B cell (primary cell): ENCODE measurements around the gene GNGT1. TPM values are rescaled to one million over a fixed set of nuclear protein-coding genes. Genes with fewer than 3 reads are reported as not detected.

Experiments used
- ATAC-seq: fragments of 200-7000 bp; cut with Tn5 transposase; one replicate; pipeline ENCODE4 v1.10.0; 2021; ENCODE audit warnings: low read depth, mild to moderate bottlenecking, moderate number of reproducible peaks, moderate library complexity
- CTCF ChIA-PET: fragments of 350-600 bp; sonication (Branson Sonifier 250); formaldehyde crosslinking; loops from one replicate; lab custom pipeline; 2021; ENCODE audit warnings: antibody characterized with exemption, inconsistent platforms; lab: Charles Lee
- POLR2A ChIA-PET: fragments of 350-600 bp; sonication (Branson Sonifier 250); formaldehyde crosslinking; loops from one replicate; lab custom pipeline; 2021; ENCODE audit warnings: antibody characterized with exemption; lab: Charles Lee
- DNase-seq: peaks from one replicate; pipeline ENCODE4 v3.0.0; 2013
- H2AFZ ChIP-seq: 2 replicates; pipeline ENCODE4 v1.6.1; 2012; ENCODE audit warnings: mild to moderate bottlenecking, low read depth, low read length; ENCODE audit not compliant: insufficient read depth, poor library complexity, severe bottlenecking
- H3K27ac ChIP-seq, 2 donors: 1 replicate in 1 of 2; 2 replicates in 1 of 2; pipeline ENCODE4 v1.5.1; 2012 to 2013; ENCODE audit warnings: low read length in 2 of 2, mild to moderate bottlenecking in 2 of 2, moderate library complexity in 1 of 2
- H3K27me3 ChIP-seq, 4 experiments: fragments of 200-600 bp in 1 of 4; sonication (generic) in 1 of 4; replicated peaks in 1 of 4; 1 replicate in 2 of 4; 2 replicates in 2 of 4; pipeline versions ENCODE4 v1.6.1 to v1.7.0; 2013 to 2016; ENCODE audit warnings: low read length in 3 of 4, mild to moderate bottlenecking in 2 of 4, mixed read lengths in 1 of 4, moderate library complexity in 1 of 4; ENCODE audit not compliant: insufficient read depth in 4 of 4, control insufficient read depth in 3 of 4; ENCODE audit errors: control extremely low read depth in 1 of 4
- H3K36me3 ChIP-seq, 2 experiments: replicated peaks in 1 of 2; 1 replicate in 1 of 2; 2 replicates in 1 of 2; pipeline versions ENCODE4 v1.6.1 to v1.7.1; 2013; ENCODE audit warnings: low read length in 1 of 2; ENCODE audit not compliant: insufficient read depth in 2 of 2, control insufficient read depth in 1 of 2; ENCODE audit errors: control extremely low read depth in 1 of 2, extremely low read depth in 1 of 2
- H3K4me1 ChIP-seq, 2 donors: fragments of 200-600 bp in 1 of 2; sonication (generic) in 1 of 2; 1 replicate in 1 of 2; 2 replicates in 1 of 2; pipeline versions ENCODE4 v1.5.1 to v1.6.1; 2013 to 2017; ENCODE audit warnings: low read length in 2 of 2; ENCODE audit not compliant: control insufficient read depth in 2 of 2, insufficient read depth in 2 of 2
- H3K4me2 ChIP-seq: replicated peaks from 2 replicates; pipeline ENCODE3; 2012; ENCODE audit warnings: mild to moderate bottlenecking, low read depth, low read length; ENCODE audit not compliant: poor library complexity, severe bottlenecking
- H3K4me3 ChIP-seq, 5 experiments: fragments of 200-600 bp in 1 of 5; sonication (generic) in 1 of 5; 1 replicate in 3 of 5; 2 replicates in 2 of 5; pipeline versions ENCODE4 v1.5.1 to v1.7.0; 2011 to 2016; ENCODE audit warnings: low read length in 4 of 5, mild to moderate bottlenecking in 4 of 5, low read depth in 2 of 5, control low read depth in 1 of 5, moderate library complexity in 1 of 5; ENCODE audit not compliant: insufficient read depth in 1 of 5; ENCODE audit errors: control extremely low read depth in 1 of 5, extremely low read depth in 1 of 5
- H3K79me2 ChIP-seq: fragments of 200-600 bp; sonication (generic); one replicate; pipeline ENCODE4 v1.6.0; 2016; ENCODE audit warnings: low read length; ENCODE audit not compliant: control insufficient read depth, insufficient read depth
- H3K9ac ChIP-seq: fragments of 200-600 bp; sonication (generic); 2 replicates; pipeline ENCODE4 v1.6.1; 2017; ENCODE audit warnings: mild to moderate bottlenecking, low read length, moderate library complexity
- H3K9me3 ChIP-seq, 3 donors: one replicate each; pipeline versions ENCODE4 v1.6.1 to v1.7.1; 2013; ENCODE audit warnings: low read length in 2 of 3; ENCODE audit not compliant: control insufficient read depth in 2 of 3, insufficient read depth in 1 of 3; ENCODE audit errors: control extremely low read depth in 1 of 3
- H4K20me1 ChIP-seq: 2 replicates; pipeline ENCODE4 v1.6.0; 2012; ENCODE audit warnings: mild to moderate bottlenecking, low read length; ENCODE audit not compliant: insufficient read depth, control insufficient read depth, poor library complexity, severe bottlenecking
- H3K27ac Mint-ChIP-seq: one replicate; pipeline ENCODE4 v1.8.0; 2021; ENCODE audit warnings: mixed read lengths
- H3K27me3 Mint-ChIP-seq: one replicate; pipeline ENCODE4 v1.8.0; 2021; ENCODE audit warnings: mixed read lengths
- H3K4me1 Mint-ChIP-seq: one replicate; pipeline ENCODE4 v1.8.0; 2021; ENCODE audit warnings: mixed read lengths
- H3K4me3 Mint-ChIP-seq: one replicate; pipeline ENCODE4 v1.8.0; 2021; ENCODE audit warnings: mixed read lengths
- H3K9me3 Mint-ChIP-seq: one replicate; pipeline ENCODE4 v1.8.0; 2022; ENCODE audit warnings: mixed read lengths; ENCODE audit not compliant: insufficient read depth
- CTCF ChIP-seq: fragments of 200-600 bp; IDR thresholded peaks from one replicate; pipeline ENCODE4 v1.8.0; 2022; ENCODE audit warnings: antibody characterized with exemption, mild to moderate bottlenecking
- EZH2 ChIP-seq: IDR thresholded peaks from 2 replicates; pipeline ENCODE4 v1.6.1; 2012; ENCODE audit warnings: borderline replicate concordance, low read depth, mild to moderate bottlenecking, moderate library complexity, low read length; ENCODE audit not compliant: insufficient read depth, poor library complexity, severe bottlenecking
- WGBS: methylation state at CpG from one replicate; pipeline ENCODE4 v1.1.5; 2013; ENCODE audit warnings: missing lambda C conversion rate; ENCODE audit not compliant: insufficient coverage; 5-methylcytosine and 5-hydroxymethylcytosine counted together
- intact Hi-C: fragments of 100-400 bp; cut with micrococcal nuclease; formaldehyde crosslinking; loops from one replicate; pipeline ENCODE4 v1.10.0; 2022
- polyA plus RNA-seq: library from polyadenylated mRNA; depleted of rRNA; stranded (reverse); fragments of >200 nt; gene quantifications from 2 replicates; pipeline ENCODE4 v1.2.3, GENCODE V29; 2012
- total RNA-seq, 2 donors: library from RNA; stranded (reverse); fragments of 120-200 nt in 1 of 2; gene quantifications; 1 replicate in 1 of 2; 2 replicates in 1 of 2; pipeline versions ENCODE4 v1.2.3 to v1.2.4, GENCODE V29; 2013 to 2022

The GNGT1 gene
- total and polyA plus RNA-seq, 2 donors (not counting 1 experiment from before 2014, with no cell fraction given) = not detected

DNA sequence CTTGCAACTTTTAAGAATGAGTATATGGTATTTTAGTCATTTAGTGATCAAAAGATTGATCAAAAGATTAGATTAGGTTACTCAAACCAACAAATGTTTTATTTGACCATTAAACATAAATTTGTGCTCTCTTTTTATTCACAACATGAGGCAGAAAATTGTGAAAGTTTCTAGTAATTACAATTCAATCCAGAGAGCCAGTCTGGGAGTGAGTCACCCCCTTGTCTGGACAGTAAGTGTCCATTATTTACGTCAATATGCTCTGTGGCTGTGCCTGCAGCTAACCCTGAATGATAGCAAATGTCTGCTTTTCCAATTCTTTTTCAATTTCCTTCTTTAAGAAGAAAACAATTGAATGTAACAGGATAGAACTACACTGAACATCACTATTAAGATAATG lies 43.1 kb downstream of the GNGT1 start:
- H3K4me3 Mint-ChIP-seq = no peak overlapping the region
- no peak overlapping the region for H3K4me2 ChIP-seq
- H3K9me3 ChIP-seq = no peaks in the 10 kb centered on the region
- CTCF ChIA-PET = no interaction called here
- H3K27me3 Mint-ChIP-seq = no peaks in the 10 kb centered on the region
- no peaks in the 10 kb centered on the region for H3K9me3 Mint-ChIP-seq
- H3K79me2 ChIP-seq = no peaks in the 10 kb centered on the region
- H3K27ac Mint-ChIP-seq = no peak overlapping the region
- H3K4me1 Mint-ChIP-seq = peaks cover 2% of the 10 kb centered on the region
- no peaks in the 10 kb centered on the region for H3K4me1 ChIP-seq
- TF ChIP-seq CTCF = no peak
- no peak for TF ChIP-seq EZH2
- H3K27me3 ChIP-seq = no peaks in the 10 kb centered on the region
- DNase-seq (no peak), ATAC-seq (no peak)
- H3K4me3 ChIP-seq = no peak overlapping the region
- POLR2A ChIA-PET = no interaction called here
- intact Hi-C loops = no loop called here
- H4K20me1 ChIP-seq = no peaks in the 10 kb centered on the region
- no peaks in the 10 kb centered on the region for H3K36me3 ChIP-seq
- H2AFZ ChIP-seq = no peak overlapping the region
- no peak overlapping the region for H3K27ac ChIP-seq
- no peak overlapping the region for H3K9ac ChIP-seq
- 80% methylated on average over 1 of the region's 1 CpG for WGBS

GRCh38 chr7:93955304-93955703 lies 48.9 kb downstream of the GNGT1 start:
- no peaks in the 10 kb centered on the region for H3K27me3 Mint-ChIP-seq
- DNase-seq = no peak
- Histone ChIP-seq H3K4me3 (no peak overlapping the region), H3K79me2 (no peaks in the 10 kb centered on the region), H3K36me3 (no peaks in the 10 kb centered on the region), H3K4me2 (no peak overlapping the region), H3K4me1 (no peaks in the 10 kb centered on the region), H2AFZ (no peak overlapping the region), H3K9ac (no peak overlapping the region), H4K20me1 (no peaks in the 10 kb centered on the region), H3K9me3 (no peaks in the 10 kb centered on the region), H3K27me3 (no peaks in the 10 kb centered on the region), H3K27ac (no peak overlapping the region)
- no peaks in the 10 kb centered on the region for H3K9me3 Mint-ChIP-seq
- intact Hi-C loops = no loop called here
- ChIA-PET CTCF (no interaction called here), POLR2A (no interaction called here)
- 67% methylated on average over 2 of the region's 2 CpGs for WGBS
- H3K27ac Mint-ChIP-seq = no peak overlapping the region
- H3K4me1 Mint-ChIP-seq = no peaks in the 10 kb centered on the region
- no peak overlapping the region for H3K4me3 Mint-ChIP-seq
- TF ChIP-seq EZH2 (no peak), CTCF (no peak)
- ATAC-seq = no peak
